Activated B cell treated with CpG ODN at 0.5 μM for 24 hours (primary cell): ENCODE results near the gene YEATS2. TPM values are rescaled to one million over a fixed set of nuclear protein-coding genes. Genes with fewer than 3 reads are reported as not detected.

Experiments used
- ATAC-seq: fragments of 200-7000 bp; cut with Tn5 transposase; one replicate; pipeline ENCODE4 v1.10.0; 2021; ENCODE audit warnings: low read depth, mild to moderate bottlenecking, moderate library complexity
- CTCF ChIA-PET: fragments of 350-600 bp; sonication (Branson Sonifier 250); formaldehyde crosslinking; loops from one replicate; lab custom pipeline; 2021; ENCODE audit warnings: antibody characterized with exemption; lab: Charles Lee
- POLR2A ChIA-PET: fragments of 350-600 bp; sonication (Branson Sonifier 250); formaldehyde crosslinking; loops from one replicate; lab custom pipeline; 2021; ENCODE audit warnings: antibody characterized with exemption; lab: Charles Lee
- DNase-seq: peaks from one replicate; pipeline ENCODE4 v3.0.0; 2022
- H3K27ac Mint-ChIP-seq: one replicate; pipeline ENCODE4 v1.8.0; 2020; ENCODE audit warnings: mixed read lengths
- H3K27me3 Mint-ChIP-seq: one replicate; pipeline ENCODE4 v1.8.0; 2021; ENCODE audit warnings: mixed read lengths
- H3K36me3 Mint-ChIP-seq: one replicate; pipeline ENCODE4 v1.8.0; 2021; ENCODE audit warnings: low read depth, mixed read lengths
- H3K4me1 Mint-ChIP-seq: one replicate; pipeline ENCODE4 v1.8.0; 2021; ENCODE audit warnings: mixed read lengths
- H3K4me3 Mint-ChIP-seq: one replicate; pipeline ENCODE4 v1.8.0; 2020; ENCODE audit warnings: mild to moderate bottlenecking, mixed read lengths
- H3K9me3 Mint-ChIP-seq: one replicate; pipeline ENCODE4 v1.8.0; 2020; ENCODE audit warnings: mixed read lengths
- CTCF ChIP-seq: fragments of 200-600 bp; IDR thresholded peaks from one replicate; pipeline ENCODE4 v1.8.0; 2022; ENCODE audit warnings: antibody characterized with exemption, mild to moderate bottlenecking
- intact Hi-C: fragments of 100-400 bp; cut with micrococcal nuclease; formaldehyde crosslinking; loops from one replicate; pipeline ENCODE4 v1.15.1; 2024
- total RNA-seq: library from RNA; stranded (reverse); gene quantifications from 2 replicates; pipeline ENCODE4 v1.2.3, GENCODE V29; 2022

The YEATS2 gene
- total RNA-seq, 1 donor from 2014 or later: 26.2 TPM

- Mint-ChIP-seq H3K27ac (no peak overlapping the region), H3K36me3 (peaks cover 79% of the 10 kb centered on the region), H3K9me3 (no peaks in the 10 kb centered on the region), H3K27me3 (no peaks in the 10 kb centered on the region), H3K4me1 (no peaks in the 10 kb centered on the region), H3K4me3 (no peak overlapping the region)
- CTCF ChIA-PET: no interaction called here
- POLR2A ChIA-PET: no interaction called here
- DNase-seq (no peak), ATAC-seq (no peak)
- no peak for TF ChIP-seq CTCF
- intact Hi-C loops: no loop called here
Measured at GRCh38 chr3:183833516-183833915, 135.9 kb downstream of the YEATS2 start.

- ATAC-seq (no peak), DNase-seq (no peak)
- ChIA-PET CTCF (no interaction called here), POLR2A (no interaction called here)
- H3K27me3 Mint-ChIP-seq: no peaks in the 10 kb centered on the region
- no peaks in the 10 kb centered on the region for H3K9me3 Mint-ChIP-seq
- intact Hi-C loops: no loop called here
- no peak for TF ChIP-seq CTCF
- no peaks in the 10 kb centered on the region for H3K4me1 Mint-ChIP-seq
- H3K36me3 Mint-ChIP-seq: peaks cover 77% of the 10 kb centered on the region
- H3K4me3 Mint-ChIP-seq: no peak overlapping the region
- no peak overlapping the region for H3K27ac Mint-ChIP-seq
Measured at GRCh38 chr3:183837390-183837789, 139.8 kb downstream of the YEATS2 start.

GRCh38 chr3:183837894-183838293, 140.3 kb downstream of the YEATS2 start:
- H3K4me3 Mint-ChIP-seq: no peak overlapping the region
- TF ChIP-seq CTCF: no peak
- no peaks in the 10 kb centered on the region for H3K4me1 Mint-ChIP-seq
- H3K36me3 Mint-ChIP-seq: peaks cover 72% of the 10 kb centered on the region
- no peak for ATAC-seq
- CTCF ChIA-PET: no interaction called here
- POLR2A ChIA-PET: no interaction called here
- intact Hi-C loops: no loop called here
- H3K27me3 Mint-ChIP-seq: no peaks in the 10 kb centered on the region
- H3K27ac Mint-ChIP-seq: no peak overlapping the region
- DNase-seq: no peak
- H3K9me3 Mint-ChIP-seq: no peaks in the 10 kb centered on the region

GRCh38 chr3:183839751-183840150, 142.2 kb downstream of the YEATS2 start:
- Mint-ChIP-seq H3K4me3 (no peak overlapping the region), H3K36me3 (peaks cover 65% of the 10 kb centered on the region), H3K27ac (no peak overlapping the region), H3K4me1 (no peaks in the 10 kb centered on the region), H3K9me3 (no peaks in the 10 kb centered on the region), H3K27me3 (no peaks in the 10 kb centered on the region)
- ChIA-PET CTCF (no interaction called here), POLR2A (no interaction called here)
- TF ChIP-seq CTCF: no peak
- DNase-seq (no peak), ATAC-seq (no peak)
- intact Hi-C loops: no loop called here

GRCh38 chr3:183844606-183845005, 147.0 kb downstream of the YEATS2 start:
- no peak overlapping the region for H3K4me3 Mint-ChIP-seq
- intact Hi-C loops: no loop called here
- H3K9me3 Mint-ChIP-seq: no peaks in the 10 kb centered on the region
- peaks cover 72% of the 10 kb centered on the region for H3K36me3 Mint-ChIP-seq
- POLR2A ChIA-PET: no interaction called here
- no peaks in the 10 kb centered on the region for H3K27me3 Mint-ChIP-seq
- CTCF ChIA-PET: no interaction called here
- no peaks in the 10 kb centered on the region for H3K4me1 Mint-ChIP-seq
- ATAC-seq: no peak
- TF ChIP-seq CTCF: no peak
- no peak for DNase-seq
- H3K27ac Mint-ChIP-seq: no peak overlapping the region
